SK-N-SH treated with all-trans-retinoic acid at 6 μM for 48 hours (cell line): ENCODE results near the gene REXO4.

Experiments used
- ATAC-seq: fragments of 200-7000 bp; cut with Tn5 transposase; 3 replicates; pipeline ENCODE4 v1.9.1; 2020; ENCODE audit warnings: mild to moderate bottlenecking, moderate library complexity
- BACH2 ChIP-seq: fragments of 250-450 bp; sonication (Bioruptor Pico); IDR thresholded peaks from 2 replicates; pipeline ENCODE4 v1.9.0; 2021; ENCODE audit warnings: mild to moderate bottlenecking, borderline replicate concordance
- CREB5 ChIP-seq: fragments of 250-450 bp; sonication (Bioruptor Pico); IDR thresholded peaks from 2 replicates; pipeline ENCODE4 v1.5.1; 2020; ENCODE audit warnings: low read depth, mild to moderate bottlenecking, moderate library complexity
- CSDC2 ChIP-seq: fragments of 250-450 bp; sonication (Bioruptor Pico); IDR thresholded peaks from 2 replicates; pipeline ENCODE4 v1.5.0; 2020; ENCODE audit warnings: mild to moderate bottlenecking, moderate library complexity
- ESRRG ChIP-seq: fragments of 250-450 bp; sonication (Bioruptor Pico); IDR thresholded peaks from 2 replicates; pipeline ENCODE4 v1.6.1; 2021; ENCODE audit warnings: mild to moderate bottlenecking
- GLIS3 ChIP-seq: fragments of 250-450 bp; sonication (Bioruptor Pico); IDR thresholded peaks from 2 replicates; pipeline ENCODE4 v1.5.0; 2020; ENCODE audit warnings: mild to moderate bottlenecking, moderate library complexity
- ISL1 ChIP-seq: fragments of 250-450 bp; sonication (Bioruptor Pico); IDR thresholded peaks from 2 replicates; pipeline ENCODE4 v2.1.2; 2022; ENCODE audit warnings: mild to moderate bottlenecking, moderate library complexity
- OSR1 ChIP-seq: fragments of 250-450 bp; sonication (Bioruptor Pico); IDR thresholded peaks from 2 replicates; pipeline ENCODE4 v1.8.0; 2022; ENCODE audit warnings: moderate library complexity, mild to moderate bottlenecking, inconsistent platforms
- PATZ1 ChIP-seq: fragments of 250-450 bp; sonication (Bioruptor Pico); IDR thresholded peaks from 2 replicates; pipeline ENCODE4 v1.8.0; 2020; ENCODE audit warnings: mild to moderate bottlenecking, moderate library complexity, borderline replicate concordance
- POU6F1 ChIP-seq: fragments of 250-450 bp; sonication (Bioruptor Pico); IDR thresholded peaks from 2 replicates; pipeline ENCODE4 v1.8.0; 2021; ENCODE audit warnings: low read depth, mild to moderate bottlenecking, moderate library complexity, borderline replicate concordance
- PPARA ChIP-seq: fragments of 250-450 bp; sonication (Bioruptor Pico); IDR thresholded peaks from 2 replicates; pipeline ENCODE4 v1.5.0; 2020; ENCODE audit warnings: mild to moderate bottlenecking, borderline replicate concordance
- TCF4 ChIP-seq: fragments of 250-450 bp; sonication (Bioruptor Pico); IDR thresholded peaks from 2 replicates; pipeline ENCODE4 v1.8.0; 2021; ENCODE audit warnings: mild to moderate bottlenecking, moderate library complexity, borderline replicate concordance
- TOX ChIP-seq: fragments of 250-450 bp; sonication (Bioruptor Pico); IDR thresholded peaks from 2 replicates; pipeline ENCODE4 v1.8.0; 2021; ENCODE audit warnings: mild to moderate bottlenecking, moderate library complexity, borderline replicate concordance
- TSHZ2 ChIP-seq: fragments of 250-450 bp; sonication (Bioruptor Pico); IDR thresholded peaks from 2 replicates; pipeline ENCODE4 v1.5.0; 2020; ENCODE audit warnings: mild to moderate bottlenecking, moderate library complexity
- ZC3H10 ChIP-seq: fragments of 250-450 bp; sonication (Bioruptor Pico); IDR thresholded peaks from 2 replicates; pipeline ENCODE4 v1.5.1; 2021; ENCODE audit warnings: mild to moderate bottlenecking, moderate library complexity
- ZFP3 ChIP-seq: fragments of 250-450 bp; sonication (Bioruptor Pico); IDR thresholded peaks from 2 replicates; pipeline ENCODE4 v1.5.0; 2020; ENCODE audit warnings: mild to moderate bottlenecking, moderate library complexity
- ZFP30 ChIP-seq: fragments of 450-650 bp; formaldehyde crosslinking; IDR thresholded peaks from 2 replicates; pipeline ENCODE4 v1.5.0; 2022; ENCODE audit warnings: mild to moderate bottlenecking, moderate library complexity
- ZNF565 ChIP-seq: fragments of 450-650 bp; formaldehyde crosslinking; conservative IDR thresholded peaks from 2 replicates; pipeline ENCODE4 v1.5.0; 2020; ENCODE audit warnings: low read depth, mild to moderate bottlenecking, moderate library complexity
- ZNF70 ChIP-seq: fragments of 450-650 bp; formaldehyde crosslinking; IDR thresholded peaks from 2 replicates; pipeline ENCODE4 v1.5.0; 2020; ENCODE audit warnings: mild to moderate bottlenecking, moderate library complexity
- ZNF8 ChIP-seq: fragments of 450-650 bp; formaldehyde crosslinking; IDR thresholded peaks from 2 replicates; pipeline ENCODE4 v1.5.0; 2020; ENCODE audit warnings: mild to moderate bottlenecking, moderate library complexity
- TF ChIP-seq, protein P1 (sequence below): fragments of 250-450 bp; sonication (Bioruptor Pico); IDR thresholded peaks from 2 replicates; pipeline ENCODE4 v1.5.1; 2021; ENCODE audit warnings: mild to moderate bottlenecking, moderate library complexity

The REXO4 gene

DNA sequence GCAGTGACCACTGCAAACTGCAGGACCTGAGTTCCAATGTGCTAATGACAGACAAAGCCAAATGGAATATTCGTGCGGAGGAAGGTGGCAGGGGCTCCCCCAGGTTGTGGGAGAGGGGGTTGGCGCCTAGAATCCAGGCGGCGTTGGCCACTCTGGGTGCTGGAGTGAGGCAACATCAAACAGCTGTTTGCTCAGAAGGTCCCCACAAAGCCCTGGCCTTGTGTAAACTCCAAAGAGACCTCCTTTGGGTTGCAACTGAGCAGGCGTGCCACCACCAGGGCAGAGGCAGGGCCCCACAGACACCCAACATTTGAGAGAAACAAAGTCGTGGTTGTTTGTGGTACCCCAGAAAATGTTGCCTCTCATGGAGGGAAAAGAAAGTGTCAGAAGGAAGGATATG is 27.1 kb downstream of the REXO4 start:
- TF ChIP-seq PATZ1 (CRISPR knock-in tag) (no peak), TCF4 (CRISPR knock-in tag) (no peak), ZC3H10 (CRISPR knock-in tag) (no peak), ZNF70 (CRISPR knock-in tag) (no peak), ZNF565 (no peak), ESRRG (no peak), OSR1 (no peak), POU6F1 (CRISPR knock-in tag) (no peak)
- no peak for ATAC-seq

GRCh38 chr9:133389562-133389961 is 28.2 kb downstream of the REXO4 start:
- no peak for ATAC-seq
- TF ChIP-seq PATZ1 (CRISPR knock-in tag) (no peak), ZNF8 (no peak), GLIS3 (CRISPR knock-in tag) (no peak), ZNF565 (no peak), ZFP30 (CRISPR knock-in tag) (no peak), CSDC2 (no peak), CREB5 (CRISPR knock-in tag) (no peak), ESRRG (no peak), ISL1 (CRISPR knock-in tag) (no peak), ZFP3 (no peak), BACH2 (CRISPR knock-in tag) (no peak), TOX (no peak), POU6F1 (CRISPR knock-in tag) (no peak), TSHZ2 (no peak), OSR1 (no peak), TCF4 (CRISPR knock-in tag) (no peak), PPARA (CRISPR knock-in tag) (no peak)
- TF ChIP-seq, protein P1, sequence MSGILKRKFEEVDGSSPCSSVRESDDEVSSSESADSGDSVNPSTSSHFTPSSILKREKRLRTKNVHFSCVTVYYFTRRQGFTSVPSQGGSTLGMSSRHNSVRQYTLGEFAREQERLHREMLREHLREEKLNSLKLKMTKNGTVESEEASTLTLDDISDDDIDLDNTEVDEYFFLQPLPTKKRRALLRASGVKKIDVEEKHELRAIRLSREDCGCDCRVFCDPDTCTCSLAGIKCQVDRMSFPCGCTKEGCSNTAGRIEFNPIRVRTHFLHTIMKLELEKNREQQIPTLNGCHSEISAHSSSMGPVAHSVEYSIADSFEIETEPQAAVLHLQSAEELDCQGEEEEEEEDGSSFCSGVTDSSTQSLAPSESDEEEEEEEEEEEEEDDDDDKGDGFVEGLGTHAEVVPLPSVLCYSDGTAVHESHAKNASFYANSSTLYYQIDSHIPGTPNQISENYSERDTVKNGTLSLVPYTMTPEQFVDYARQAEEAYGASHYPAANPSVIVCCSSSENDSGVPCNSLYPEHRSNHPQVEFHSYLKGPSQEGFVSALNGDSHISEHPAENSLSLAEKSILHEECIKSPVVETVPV (CRISPR knock-in tag), result no peak
